Progenitor cell of endocrine pancreas (in vitro differentiated cells): Measurements from ENCODE around the gene MAP3K5. TPM values are rescaled to one million over a fixed set of nuclear protein-coding genes. Genes with fewer than 3 reads are reported as not detected.

Experiments used
- DNase-seq: peaks from one replicate; pipeline ENCODE4 v3.0.0; 2021; ENCODE audit warnings: low spot score; ENCODE audit not compliant: unreplicated experiment
- H3K27ac Mint-ChIP-seq: 2 replicates; pipeline ENCODE4 v1.8.0; 2021; ENCODE audit warnings: mild to moderate bottlenecking, moderate library complexity, mixed read lengths
- H3K27me3 Mint-ChIP-seq: 2 replicates; pipeline ENCODE4 v1.8.0; 2021; ENCODE audit warnings: mixed read lengths
- H3K36me3 Mint-ChIP-seq: 2 replicates; pipeline ENCODE4 v1.8.0; 2022; ENCODE audit warnings: mixed read lengths; ENCODE audit not compliant: insufficient read depth
- H3K4me1 Mint-ChIP-seq: 2 replicates; pipeline ENCODE4 v1.8.0; 2021; ENCODE audit warnings: low read depth, mixed read lengths
- H3K4me3 Mint-ChIP-seq: 2 replicates; pipeline ENCODE4 v1.8.0; 2021; ENCODE audit warnings: low read depth, mild to moderate bottlenecking, moderate library complexity, mixed read lengths
- H3K9me3 Mint-ChIP-seq: 2 replicates; pipeline ENCODE4 v1.8.0; 2021; ENCODE audit warnings: low read depth, mixed read lengths
- total RNA-seq: library from RNA; stranded (reverse); gene quantifications from 2 replicates; pipeline ENCODE4 v1.2.1, GENCODE V29; 2021
- TF ChIP-seq, protein P1 (sequence below): fragments of 200-600 bp; sonication (generic); IDR thresholded peaks from one replicate; pipeline ENCODE4 v1.5.0; 2021; ENCODE audit warnings: antibody characterized with exemption, mild to moderate bottlenecking; ENCODE audit not compliant: unreplicated experiment

MAP3K5 gene
- total RNA-seq, 1 donor from 2014 or later: 1.1 TPM

DNA sequence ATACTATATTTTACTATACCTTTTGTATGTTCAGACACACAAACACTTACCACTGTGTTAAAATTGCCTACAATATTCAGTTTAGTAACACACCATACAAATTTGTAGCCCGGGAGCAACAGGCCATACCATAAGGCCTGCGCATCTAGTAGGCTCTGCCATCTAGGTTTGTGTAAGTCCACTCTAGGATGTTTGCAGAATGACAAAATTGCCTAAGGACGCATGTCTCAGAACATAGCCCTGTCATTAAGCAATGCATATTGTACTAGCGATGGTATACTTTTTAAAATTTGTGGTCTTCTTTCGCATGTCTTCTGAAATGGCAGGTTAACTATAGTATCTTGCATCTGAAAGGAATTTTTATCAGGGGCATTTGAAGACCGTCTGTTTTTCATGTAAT is 215.5 kb downstream of the MAP3K5 start:
- H3K9me3 Mint-ChIP-seq: peaks cover under 1% of the 10 kb centered on the region
- no peak overlapping the region for H3K27ac Mint-ChIP-seq
- no peak overlapping the region for H3K4me3 Mint-ChIP-seq
- TF ChIP-seq, protein P1, sequence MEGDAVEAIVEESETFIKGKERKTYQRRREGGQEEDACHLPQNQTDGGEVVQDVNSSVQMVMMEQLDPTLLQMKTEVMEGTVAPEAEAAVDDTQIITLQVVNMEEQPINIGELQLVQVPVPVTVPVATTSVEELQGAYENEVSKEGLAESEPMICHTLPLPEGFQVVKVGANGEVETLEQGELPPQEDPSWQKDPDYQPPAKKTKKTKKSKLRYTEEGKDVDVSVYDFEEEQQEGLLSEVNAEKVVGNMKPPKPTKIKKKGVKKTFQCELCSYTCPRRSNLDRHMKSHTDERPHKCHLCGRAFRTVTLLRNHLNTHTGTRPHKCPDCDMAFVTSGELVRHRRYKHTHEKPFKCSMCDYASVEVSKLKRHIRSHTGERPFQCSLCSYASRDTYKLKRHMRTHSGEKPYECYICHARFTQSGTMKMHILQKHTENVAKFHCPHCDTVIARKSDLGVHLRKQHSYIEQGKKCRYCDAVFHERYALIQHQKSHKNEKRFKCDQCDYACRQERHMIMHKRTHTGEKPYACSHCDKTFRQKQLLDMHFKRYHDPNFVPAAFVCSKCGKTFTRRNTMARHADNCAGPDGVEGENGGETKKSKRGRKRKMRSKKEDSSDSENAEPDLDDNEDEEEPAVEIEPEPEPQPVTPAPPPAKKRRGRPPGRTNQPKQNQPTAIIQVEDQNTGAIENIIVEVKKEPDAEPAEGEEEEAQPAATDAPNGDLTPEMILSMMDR: no peak
- DNase-seq: no peak
- H3K4me1 Mint-ChIP-seq: no peaks in the 10 kb centered on the region
- H3K27me3 Mint-ChIP-seq: no peaks in the 10 kb centered on the region
- no peaks in the 10 kb centered on the region for H3K36me3 Mint-ChIP-seq

GRCh38 chr6:136571496-136571895 is 220.8 kb downstream of the MAP3K5 start:
- Mint-ChIP-seq H3K36me3 (peaks cover 2% of the 10 kb centered on the region), H3K4me3 (no peak overlapping the region), H3K27ac (no peak overlapping the region), H3K9me3 (peaks cover 22% of the 10 kb centered on the region), H3K27me3 (no peaks in the 10 kb centered on the region), H3K4me1 (no peaks in the 10 kb centered on the region)
- DNase-seq: no peak
- TF ChIP-seq, protein P1: no peak

DNA sequence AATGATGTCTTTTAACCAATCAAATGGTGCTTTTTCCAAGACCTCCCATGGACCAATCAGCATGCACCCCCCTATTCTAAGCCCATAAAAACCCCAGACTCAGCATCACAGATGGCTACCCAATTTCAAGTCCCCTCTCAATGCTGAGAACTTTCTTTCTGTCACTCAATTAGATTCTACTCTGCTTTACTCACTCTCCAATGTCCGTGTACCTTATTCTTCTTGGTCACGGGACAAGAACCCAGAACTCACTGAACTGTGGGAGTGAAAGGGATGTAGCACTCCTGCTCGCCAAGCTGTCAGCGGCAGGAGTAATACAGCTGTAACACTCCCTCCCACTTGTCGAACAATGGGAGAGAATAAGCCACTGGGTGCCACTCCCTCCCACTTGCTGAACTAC is 221.2 kb downstream of the MAP3K5 start:
- H3K9me3 Mint-ChIP-seq: peaks cover 22% of the 10 kb centered on the region
- peaks cover 2% of the 10 kb centered on the region for H3K4me1 Mint-ChIP-seq
- TF ChIP-seq, protein P1: no peak
- H3K4me3 Mint-ChIP-seq: no peak overlapping the region
- peaks cover 2% of the 10 kb centered on the region for H3K36me3 Mint-ChIP-seq
- H3K27ac Mint-ChIP-seq: no peak overlapping the region
- no peak for DNase-seq
- H3K27me3 Mint-ChIP-seq: no peaks in the 10 kb centered on the region

DNA sequence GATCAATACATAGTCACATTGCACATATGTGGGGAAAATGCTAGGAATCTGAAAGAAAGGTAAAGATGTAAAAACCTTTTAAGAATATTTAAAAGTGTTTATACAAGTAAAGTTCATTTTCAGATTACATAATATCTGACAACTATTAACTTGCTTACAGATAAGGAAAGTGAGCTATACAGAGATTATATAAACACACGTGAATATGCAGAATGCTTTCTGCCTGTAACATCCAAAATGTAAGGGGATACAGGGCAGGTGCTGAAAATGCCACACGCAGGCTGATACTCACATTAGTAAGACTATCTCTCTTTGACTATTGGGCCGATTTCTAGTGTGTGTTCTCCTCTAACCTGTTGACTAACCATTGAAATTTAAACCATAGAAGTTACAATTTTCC is 224.1 kb downstream of the MAP3K5 start:
- no peak for DNase-seq
- peaks cover 2% of the 10 kb centered on the region for H3K36me3 Mint-ChIP-seq
- TF ChIP-seq, protein P1: no peak
- no peak overlapping the region for H3K4me3 Mint-ChIP-seq
- H3K9me3 Mint-ChIP-seq: peaks cover 22% of the 10 kb centered on the region
- H3K27me3 Mint-ChIP-seq: no peaks in the 10 kb centered on the region
- peaks cover 14% of the 10 kb centered on the region for H3K4me1 Mint-ChIP-seq
- H3K27ac Mint-ChIP-seq: no peak overlapping the region

DNA sequence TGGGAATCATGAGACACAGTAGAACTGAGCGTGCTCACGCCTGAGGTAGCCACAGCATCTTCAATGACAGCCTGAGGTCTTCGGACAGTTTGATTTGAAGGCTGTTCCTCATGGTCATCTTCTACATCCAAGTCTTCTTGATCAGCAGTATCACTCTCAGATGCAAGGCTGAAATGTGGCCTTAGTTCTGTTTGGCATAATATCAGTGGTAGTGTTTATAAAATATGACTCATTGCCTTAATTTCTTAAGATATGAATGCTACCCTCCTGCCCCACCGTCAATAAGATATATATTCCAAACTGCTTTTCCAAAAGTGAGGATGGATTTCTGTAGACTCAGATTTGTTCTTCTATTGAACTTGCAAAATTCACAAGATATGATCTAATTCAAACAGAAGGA is 224.6 kb downstream of the MAP3K5 start:
- no peak overlapping the region for H3K4me3 Mint-ChIP-seq
- H3K4me1 Mint-ChIP-seq: peaks cover 14% of the 10 kb centered on the region
- no peak for DNase-seq
- no peaks in the 10 kb centered on the region for H3K27me3 Mint-ChIP-seq
- H3K9me3 Mint-ChIP-seq: peaks cover 22% of the 10 kb centered on the region
- peaks cover 2% of the 10 kb centered on the region for H3K36me3 Mint-ChIP-seq
- H3K27ac Mint-ChIP-seq: no peak overlapping the region
- TF ChIP-seq, protein P1: no peak
